MM.1S (cell line): ENCODE data around the gene DARS1.

Experiments used
- DNase-seq: peaks from one replicate; pipeline ENCODE4 v3.0.0-alpha.2; 2015
- H2AFZ ChIP-seq: fragments of 300-600 bp; sonication (generic); 2 replicates; pipeline ENCODE4 v1.6.0; 2016; ENCODE audit warnings: antibody characterized with exemption, low read length
- H3F3A ChIP-seq: fragments of 300-600 bp; sonication (generic); 2 replicates; pipeline ENCODE4 v1.6.1; 2016; ENCODE audit warnings: mild to moderate bottlenecking, antibody characterized with exemption, low read length, moderate library complexity, mixed read lengths; ENCODE audit not compliant: insufficient read depth
- H3K27ac ChIP-seq: fragments of 300-600 bp; sonication (generic); 2 replicates; pipeline ENCODE4 v1.5.1; 2016; ENCODE audit warnings: mild to moderate bottlenecking, low read length
- H3K27me3 ChIP-seq: fragments of 300-600 bp; sonication (generic); replicated peaks from 2 replicates; pipeline ENCODE4 v1.6.0; 2016; ENCODE audit warnings: low read length; ENCODE audit not compliant: insufficient read depth
- H3K36me3 ChIP-seq: fragments of 300-600 bp; sonication (generic); replicated peaks from 2 replicates; pipeline ENCODE4 v1.6.1; 2016; ENCODE audit warnings: mild to moderate bottlenecking, low read length, mixed read lengths; ENCODE audit not compliant: insufficient read depth
- H3K4me1 ChIP-seq: fragments of 300-600 bp; sonication (generic); 2 replicates; pipeline ENCODE4 v1.6.1; 2016; ENCODE audit warnings: low read length, mixed read lengths
- H3K4me2 ChIP-seq: fragments of 300-600 bp; sonication (generic); 2 replicates; pipeline ENCODE4 v1.6.0; 2016; ENCODE audit warnings: low read depth, low read length
- H3K4me3 ChIP-seq: fragments of 300-600 bp; sonication (generic); 2 replicates; pipeline ENCODE4 v1.5.1; 2016; ENCODE audit warnings: low read length, mixed read lengths
- H3K79me2 ChIP-seq: fragments of 300-600 bp; sonication (generic); 2 replicates; pipeline ENCODE4 v1.6.1; 2016; ENCODE audit warnings: mixed run types, low read length, mixed read lengths
- H3K9ac ChIP-seq: fragments of 300-600 bp; sonication (generic); 2 replicates; pipeline ENCODE4 v1.6.1; 2016; ENCODE audit warnings: low read length, mixed read lengths
- H3K9me2 ChIP-seq: fragments of 300-600 bp; sonication (generic); replicated peaks from 2 replicates; pipeline ENCODE4 v1.6.1; 2016; ENCODE audit warnings: mild to moderate bottlenecking, low read length, mixed read lengths; ENCODE audit not compliant: insufficient read depth
- H3K9me3 ChIP-seq: fragments of 300-600 bp; sonication (generic); replicated peaks from 2 replicates; pipeline ENCODE4 v1.6.1; 2016; ENCODE audit warnings: mild to moderate bottlenecking, low read length, mixed read lengths; ENCODE audit not compliant: insufficient read depth
- H4K20me1 ChIP-seq: fragments of 300-600 bp; sonication (generic); 2 replicates; pipeline ENCODE4 v1.6.1; 2016; ENCODE audit warnings: mild to moderate bottlenecking, low read length, moderate library complexity, mixed read lengths; ENCODE audit not compliant: insufficient read depth
- CTCF ChIP-seq: fragments of 300-600 bp; sonication (generic); IDR thresholded peaks from 2 replicates; pipeline ENCODE4 v1.5.1; 2016; ENCODE audit warnings: antibody characterized with exemption, low read length, mixed read lengths
- EZH2 ChIP-seq: fragments of 300-600 bp; sonication (generic); optimal IDR thresholded peaks from 2 replicates; pipeline ENCODE3; 2017; ENCODE audit warnings: low read depth, mild to moderate bottlenecking, antibody characterized with exemption, low read length, mixed read lengths
- EZH2phosphoT487 ChIP-seq: fragments of 300-600 bp; sonication (generic); IDR thresholded peaks from 2 replicates; pipeline ENCODE4 v1.6.1; 2018; ENCODE audit warnings: antibody characterized with exemption, low read length

DARS1 gene

GRCh38 chr2:136014411-136014810 lies 29.0 kb upstream of the DARS1 start:
- H3K4me3 ChIP-seq: no peak overlapping the region
- no peaks in the 10 kb centered on the region for H3K9me2 ChIP-seq

GRCh38 chr2:136013955-136014354 lies 28.5 kb upstream of the DARS1 start:
- no peak overlapping the region for H2AFZ ChIP-seq
- TF ChIP-seq EZH2phosphoT487 (no peak), EZH2 (no peak), CTCF (no peak)
- no peak overlapping the region for H3K4me3 ChIP-seq
- H3F3A ChIP-seq: no peaks in the 10 kb centered on the region
- no peaks in the 10 kb centered on the region for H3K27me3 ChIP-seq
- H3K4me1 ChIP-seq: peaks cover 23% of the 10 kb centered on the region
- no peaks in the 10 kb centered on the region for H4K20me1 ChIP-seq
- no peaks in the 10 kb centered on the region for H3K79me2 ChIP-seq
- H3K9ac ChIP-seq: no peak overlapping the region
- H3K27ac ChIP-seq: no peak overlapping the region
- no peaks in the 10 kb centered on the region for H3K9me2 ChIP-seq
- H3K9me3 ChIP-seq: no peaks in the 10 kb centered on the region
- no peak for DNase-seq
- peak overlapping the region; percentile 43; the same call in 1 of the 2 replicates for H3K4me2 ChIP-seq
- H3K36me3 ChIP-seq: no peaks in the 10 kb centered on the region

More at GRCh38 chr2:136014411-136014810, 29.0 kb upstream of the DARS1 start:
- H2AFZ ChIP-seq: no peak overlapping the region
- no peak overlapping the region for H3K4me2 ChIP-seq
- no peaks in the 10 kb centered on the region for H3K27me3 ChIP-seq
- no peaks in the 10 kb centered on the region for H3K36me3 ChIP-seq
- H3K9me3 ChIP-seq: no peaks in the 10 kb centered on the region
- H3K79me2 ChIP-seq: no peaks in the 10 kb centered on the region
- no peaks in the 10 kb centered on the region for H3F3A ChIP-seq
- no peak overlapping the region for H3K27ac ChIP-seq
- TF ChIP-seq EZH2phosphoT487 (no peak), CTCF (no peak), EZH2 (no peak)
- H4K20me1 ChIP-seq: no peaks in the 10 kb centered on the region
- no peak overlapping the region for H3K9ac ChIP-seq
- no peak for DNase-seq
- peaks cover 23% of the 10 kb centered on the region for H3K4me1 ChIP-seq

GRCh38 chr2:136013136-136013685 lies 27.8 kb upstream of the DARS1 start:
- Histone ChIP-seq H3K9me3 (no peaks in the 10 kb centered on the region), H3K27ac (peak overlapping the region; percentile 19; the same call in 1 of the 2 replicates), H3K9me2 (no peaks in the 10 kb centered on the region), H3K4me3 (no peak overlapping the region), H3K9ac (no peak overlapping the region), H3K79me2 (no peaks in the 10 kb centered on the region), H2AFZ (no peak overlapping the region), H3K27me3 (no peaks in the 10 kb centered on the region), H3K4me2 (peak overlapping the region; percentile 21), H3K4me1 (peaks cover 25% of the 10 kb centered on the region), H3K36me3 (no peaks in the 10 kb centered on the region), H3F3A (no peaks in the 10 kb centered on the region), H4K20me1 (no peaks in the 10 kb centered on the region)
- DNase-seq: peak; percentile 85
- no peak for TF ChIP-seq EZH2
- no peak for TF ChIP-seq CTCF
- TF ChIP-seq EZH2phosphoT487: no peak
